HepG2 (cell line): ENCODE data around the gene DNAJA2. TPM values are rescaled to one million over a fixed set of nuclear protein-coding genes. Genes with fewer than 3 reads are reported as not detected.
A peak's percentile ranks its signal among the peaks of the same experiment; 100 is the strongest.

Source experiments
- ATAC-seq: fragments of 200-7000 bp; cut with Tn5 transposase; 3 replicates; pipeline ENCODE4 v1.9.1; 2020; ENCODE audit warnings: mild to moderate bottlenecking, moderate library complexity
- BruUV-seq: library from RNA; stranded (reverse); fragments of 400-500 nt; replicated peaks from 2 replicates; lab custom pipeline; 2021; lab: Mats Ljungman, UMichigan
- CTCF ChIA-PET: fragments of 300-600 bp; formaldehyde crosslinking; extraction: SDS; loops from one replicate; lab custom pipeline; 2021; ENCODE audit warnings: low total read pairs, inconsistent platforms, low intra/inter-chr PET ratio; lab: Yijun Ruan, JAX
- POLR2A ChIA-PET: fragments of 350-600 bp; sonication (Branson Sonifier 250); formaldehyde crosslinking; loops from one replicate; lab custom pipeline; 2020; ENCODE audit warnings: antibody characterized with exemption, inconsistent platforms; lab: Yijun Ruan, JAX
- DNase-seq: peaks from one replicate; pipeline ENCODE4 v3.0.0-alpha.2; 2015; ENCODE audit warnings: low spot score
- FAIRE-seq: peaks from 3 replicates; lab custom pipeline; 2011; peaks lifted over from hg19 to GRCh38; lab: Jason Lieb, UNC
- H2AFZ ChIP-seq: one replicate; pipeline ENCODE4 v1.6.1; 2011; ENCODE audit warnings: low read length, inconsistent platforms
- H3K27ac ChIP-seq: fragments of 300-600 bp; 3 replicates; pipeline ENCODE4 v1.8.0; 2011; ENCODE audit warnings: mixed run types, mild to moderate bottlenecking, mixed read lengths, low read length, inconsistent platforms; ENCODE audit not compliant: insufficient read depth; ENCODE audit errors: extremely low read length
- H3K27me3 ChIP-seq, 2 experiments: fragments of 200-600 bp in 1 of 2; 2 replicates in 1 of 2; 3 replicates in 1 of 2; pipeline versions ENCODE4 v1.6.0 to v1.8.0; 2011; ENCODE audit warnings: low read length in 2 of 2, mild to moderate bottlenecking in 2 of 2, moderate library complexity in 2 of 2, inconsistent platforms in 1 of 2; ENCODE audit not compliant: insufficient read depth in 2 of 2, control insufficient read depth in 1 of 2
- H3K36me3 ChIP-seq, 2 experiments: fragments of 200-600 bp in 1 of 2; replicated peaks in 1 of 2; 2 replicates in 1 of 2; 3 replicates in 1 of 2; pipeline versions ENCODE4 v1.5.1 to v1.8.0; 2011; ENCODE audit warnings: low read length in 2 of 2, inconsistent platforms in 1 of 2; ENCODE audit not compliant: insufficient read depth in 2 of 2, control insufficient read depth in 1 of 2
- H3K4me1 ChIP-seq: 2 replicates; pipeline ENCODE4 v1.5.1; 2012; ENCODE audit warnings: low read length, inconsistent platforms; ENCODE audit not compliant: insufficient read depth
- H3K4me2 ChIP-seq: 2 replicates; pipeline ENCODE4 v1.6.0; 2011; ENCODE audit warnings: low read depth, low read length, inconsistent platforms
- H3K4me3 ChIP-seq, 3 experiments: fragments of 200-600 bp in 1 of 3; sonication (generic), shearing (Covaris generic) in 1 of 3; replicated peaks in 1 of 3; 2 replicates each; pipeline ENCODE4 v1.5.1; 2011 to 2016; ENCODE audit warnings: low read length in 3 of 3, inconsistent platforms in 2 of 3, low read depth in 2 of 3, mild to moderate bottlenecking in 2 of 3, control low read depth in 1 of 3, mixed read lengths in 1 of 3; ENCODE audit not compliant: insufficient read depth in 1 of 3
- H3K79me2 ChIP-seq: one replicate; pipeline ENCODE4 v1.6.1; 2011; ENCODE audit warnings: low read length, inconsistent platforms; ENCODE audit not compliant: insufficient read depth
- H3K9ac ChIP-seq: 2 replicates; pipeline ENCODE4 v1.6.0; 2011; ENCODE audit warnings: mild to moderate bottlenecking, low read depth, low read length, inconsistent platforms; ENCODE audit not compliant: insufficient read depth
- H3K9me3 ChIP-seq: 2 replicates; pipeline ENCODE4 v1.5.1; 2012; ENCODE audit warnings: mild to moderate bottlenecking, low read length
- H4K20me1 ChIP-seq: 2 replicates; pipeline ENCODE4 v1.6.0; 2011; ENCODE audit warnings: inconsistent platforms, mild to moderate bottlenecking, low read length, moderate library complexity; ENCODE audit not compliant: insufficient read depth
- GFI1 ChIP-seq: sonication (generic); formaldehyde crosslinking; IDR thresholded peaks from 2 replicates; pipeline ENCODE4 v1.5.0; 2020; ENCODE audit warnings: missing genetic modification reagents, mild to moderate bottlenecking, borderline replicate concordance
- HMGA1 ChIP-seq: sonication (generic); formaldehyde crosslinking; conservative IDR thresholded peaks from 2 replicates; pipeline ENCODE4 v1.4.0; 2020; ENCODE audit warnings: missing genetic modification reagents
- KDM2A ChIP-seq: sonication (generic); formaldehyde crosslinking; IDR thresholded peaks from 2 replicates; pipeline ENCODE4 v1.4.0; 2020; ENCODE audit warnings: low read depth, missing genetic modification reagents, borderline replicate concordance
- NAIF1 ChIP-seq: sonication (generic); formaldehyde crosslinking; IDR thresholded peaks from 2 replicates; pipeline ENCODE4 v1.5.0; 2020; ENCODE audit warnings: mild to moderate bottlenecking, missing genetic modification reagents, borderline replicate concordance
- NCOA5 ChIP-seq: sonication (generic); formaldehyde crosslinking; IDR thresholded peaks from 2 replicates; pipeline ENCODE4 v1.4.0; 2020; ENCODE audit warnings: missing genetic modification reagents
- NFYB ChIP-seq: sonication (generic); formaldehyde crosslinking; IDR thresholded peaks from 2 replicates; pipeline ENCODE4 v1.4.0; 2020; ENCODE audit warnings: missing genetic modification reagents
- PAF1 ChIP-seq: IDR thresholded peaks from 2 replicates; pipeline ENCODE4 v1.6.1; 2016; ENCODE audit warnings: missing genetic modification reagents, missing compliant biosample characterization
- RBM22 ChIP-seq: fragments of 200-400 bp; formaldehyde crosslinking; optimal IDR thresholded peaks from 2 replicates; pipeline ENCODE3; 2017; ENCODE audit warnings: mild to moderate bottlenecking, low read length, moderate library complexity
- YEATS2 ChIP-seq: sonication (generic); formaldehyde crosslinking; IDR thresholded peaks from 2 replicates; pipeline ENCODE4 v1.4.0; 2020; ENCODE audit warnings: missing genetic modification reagents, borderline replicate concordance
- ZNF501 ChIP-seq: sonication (generic); formaldehyde crosslinking; IDR thresholded peaks from 2 replicates; pipeline ENCODE4 v1.5.1; 2020; ENCODE audit warnings: mild to moderate bottlenecking, moderate library complexity, missing genetic modification reagents
- ZNF629 ChIP-seq: sonication (generic); formaldehyde crosslinking; conservative IDR thresholded peaks from 2 replicates; pipeline ENCODE4 v1.5.0; 2020; ENCODE audit warnings: missing genetic modification reagents
- WGBS: methylation state at CpG from one replicate; pipeline ENCODE4 v1.1.6; 2017; ENCODE audit warnings: low lambda C conversion rate; 5-methylcytosine and 5-hydroxymethylcytosine counted together
- in situ Hi-C: cut with HindIII; loops from 2 replicates; pipeline ENCODE4 v1.10.0; 2017; ENCODE audit warnings: low pct_unique_long_range_greater_than_20kb; ENCODE audit not compliant: extremely low pct_ligation_motif_present
- intact Hi-C: fragments of 100-400 bp; cut with micrococcal nuclease; formaldehyde crosslinking; loops from one replicate; pipeline ENCODE4 v1.10.0; 2022; ENCODE audit not compliant: unreplicated experiment
- polyA plus RNA-seq, 8 experiments: library from polyadenylated mRNA; depleted of rRNA in 3 of 8; stranded (reverse) in 7 of 8; unstranded in 1 of 8; fragments of >200 nt; fragmentation: Illumina TruSeq in 4 of 8; extraction: Trizol in 4 of 8; gene quantifications; 2 replicates each; pipeline versions ENCODE4 v1.2.1 to v1.2.3, GENCODE V29; 2011 to 2016; ENCODE audit warnings: low read depth in 4 of 8, missing spikeins in 1 of 8, mixed read lengths in 1 of 8; ENCODE audit not compliant: insufficient read depth in 1 of 8
- total RNA-seq, 5 experiments: library from RNA; depleted of rRNA; stranded (reverse); fragments of >200 nt; fragmentation: Illumina TruSeq; extraction: Trizol; gene quantifications; 2 replicates each; pipeline ENCODE4 v1.2.3, GENCODE V29; 2016; ENCODE audit warnings: low read depth in 1 of 5
- TF ChIP-seq, protein P1 (sequence below): sonication (generic); formaldehyde crosslinking; conservative IDR thresholded peaks from 2 replicates; pipeline ENCODE4 v1.4.0; 2020; ENCODE audit warnings: mild to moderate bottlenecking, missing genetic modification reagents, moderate library complexity
- TF ChIP-seq, protein P2 (sequence below), 2 experiments: sonication (generic) in 1 of 2; formaldehyde crosslinking in 1 of 2; IDR thresholded peaks; 2 replicates each; pipeline versions ENCODE4 v1.5.1 to v1.6.1; 2011 to 2020; ENCODE audit warnings: borderline replicate concordance in 1 of 2, low read depth in 1 of 2, low read length in 1 of 2, mild to moderate bottlenecking in 1 of 2, missing genetic modification reagents in 1 of 2, moderate library complexity in 1 of 2
- TF ChIP-seq, protein P3 (sequence below): sonication (generic); formaldehyde crosslinking; conservative IDR thresholded peaks from 2 replicates; pipeline ENCODE4 v1.5.0; 2020; ENCODE audit warnings: missing genetic modification reagents

The DNAJA2 gene
- total and polyA plus RNA-seq, 2 of the 13 experiments (the other 11 are each of a cell fraction or from before 2014, with no cell fraction given) = 25.4 to 176 TPM

DNA sequence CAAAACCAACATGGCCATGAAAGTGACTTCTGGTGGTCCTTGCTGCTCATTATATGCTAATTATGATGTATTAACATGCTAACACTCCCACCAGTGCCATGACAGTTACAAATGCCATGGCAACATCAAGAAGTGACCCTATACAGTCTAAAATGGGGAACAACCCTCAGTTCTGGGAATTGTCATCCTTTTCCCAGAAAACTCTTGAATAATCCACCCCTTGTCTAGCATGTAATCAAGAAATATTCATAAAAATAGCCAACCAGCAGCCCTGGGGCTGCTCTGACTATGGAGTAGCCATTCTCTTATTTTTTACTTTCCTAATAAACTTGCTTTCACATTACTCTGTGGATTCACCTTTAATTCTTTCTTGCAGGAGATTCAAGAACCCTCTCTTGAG is 35.9 kb downstream of the DNAJA2 start (continued):
- TF ChIP-seq, protein P1, sequence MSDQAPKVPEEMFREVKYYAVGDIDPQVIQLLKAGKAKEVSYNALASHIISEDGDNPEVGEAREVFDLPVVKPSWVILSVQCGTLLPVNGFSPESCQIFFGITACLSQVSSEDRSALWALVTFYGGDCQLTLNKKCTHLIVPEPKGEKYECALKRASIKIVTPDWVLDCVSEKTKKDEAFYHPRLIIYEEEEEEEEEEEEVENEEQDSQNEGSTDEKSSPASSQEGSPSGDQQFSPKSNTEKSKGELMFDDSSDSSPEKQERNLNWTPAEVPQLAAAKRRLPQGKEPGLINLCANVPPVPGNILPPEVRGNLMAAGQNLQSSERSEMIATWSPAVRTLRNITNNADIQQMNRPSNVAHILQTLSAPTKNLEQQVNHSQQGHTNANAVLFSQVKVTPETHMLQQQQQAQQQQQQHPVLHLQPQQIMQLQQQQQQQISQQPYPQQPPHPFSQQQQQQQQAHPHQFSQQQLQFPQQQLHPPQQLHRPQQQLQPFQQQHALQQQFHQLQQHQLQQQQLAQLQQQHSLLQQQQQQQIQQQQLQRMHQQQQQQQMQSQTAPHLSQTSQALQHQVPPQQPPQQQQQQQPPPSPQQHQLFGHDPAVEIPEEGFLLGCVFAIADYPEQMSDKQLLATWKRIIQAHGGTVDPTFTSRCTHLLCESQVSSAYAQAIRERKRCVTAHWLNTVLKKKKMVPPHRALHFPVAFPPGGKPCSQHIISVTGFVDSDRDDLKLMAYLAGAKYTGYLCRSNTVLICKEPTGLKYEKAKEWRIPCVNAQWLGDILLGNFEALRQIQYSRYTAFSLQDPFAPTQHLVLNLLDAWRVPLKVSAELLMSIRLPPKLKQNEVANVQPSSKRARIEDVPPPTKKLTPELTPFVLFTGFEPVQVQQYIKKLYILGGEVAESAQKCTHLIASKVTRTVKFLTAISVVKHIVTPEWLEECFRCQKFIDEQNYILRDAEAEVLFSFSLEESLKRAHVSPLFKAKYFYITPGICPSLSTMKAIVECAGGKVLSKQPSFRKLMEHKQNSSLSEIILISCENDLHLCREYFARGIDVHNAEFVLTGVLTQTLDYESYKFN (CRISPR knock-in tag) = no peak

DNA sequence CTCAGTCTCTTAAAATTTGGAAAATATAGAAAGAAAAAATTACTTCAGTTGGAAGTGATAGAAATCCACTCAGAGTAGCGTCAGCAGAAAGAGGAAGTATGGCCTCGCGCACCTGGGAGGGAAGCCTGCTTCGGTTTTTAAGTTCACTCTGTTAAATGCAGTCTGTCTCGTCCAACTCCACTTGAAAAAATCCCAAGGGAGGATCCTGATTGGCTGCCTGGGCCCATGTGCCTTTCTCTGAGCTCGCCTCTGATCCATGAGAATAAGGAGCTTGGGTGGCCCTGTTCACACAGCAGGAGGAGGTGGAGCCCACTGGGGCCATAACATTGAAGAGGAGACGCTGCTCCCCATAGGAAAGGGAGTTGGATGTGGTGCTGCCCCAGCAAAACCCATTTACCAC is 40.7 kb downstream of the DNAJA2 start:
- no peak for DNase-seq
- 62% methylated on average over 7 of the region's 7 CpGs for WGBS
- in situ Hi-C loops = no loop called here
- FAIRE-seq = no peak
- CTCF ChIA-PET = no interaction called here
- Histone ChIP-seq H3K27me3 (no peaks in the 10 kb centered on the region), H3K27ac (no peak overlapping the region), H3K4me2 (no peak overlapping the region), H3K4me1 (peaks cover 10% of the 10 kb centered on the region), H4K20me1 (peaks cover 13% of the 10 kb centered on the region; the same call in 1 of the 2 replicates), H2AFZ (no peak overlapping the region), H3K79me2 (no peaks in the 10 kb centered on the region), H3K9me3 (no peaks in the 10 kb centered on the region), H3K4me3 (no peak overlapping the region), H3K36me3 (peaks cover 20 to 26% of the 10 kb centered on the region in 2 experiments; a peak in 4 of 5 replicates), H3K9ac (no peak overlapping the region)
- POLR2A ChIA-PET = interaction anchor here (0.7 to 1.3 kb wide), 2 partner anchors 13 to 79 kb away, joined by 3 to 5 read pairs; no protein-coding TSS in a partner anchor
- BruUV-seq = no TSS peak
- ATAC-seq = peak; percentile 46
- intact Hi-C loops = no loop called here
- TF ChIP-seq KDM2A (CRISPR knock-in tag) (0 out of 2 replicates have a peak, but pooled peaks have one; percentile 29), NAIF1 (CRISPR knock-in tag) (no peak), NFYB (CRISPR knock-in tag) (peak; percentile 32; the same call in 1 of the 2 replicates), YEATS2 (CRISPR knock-in tag) (no peak), RBM22 (peak; percentile 55), HMGA1 (CRISPR knock-in tag) (no peak), ZNF629 (CRISPR knock-in tag) (no peak), PAF1 (CRISPR knock-in tag) (0 out of 2 replicates have a peak, but pooled peaks have one; percentile 62), ZNF501 (no peak), NCOA5 (CRISPR knock-in tag) (no peak), GFI1 (CRISPR knock-in tag) (no peak)
- TF ChIP-seq, protein P2, sequence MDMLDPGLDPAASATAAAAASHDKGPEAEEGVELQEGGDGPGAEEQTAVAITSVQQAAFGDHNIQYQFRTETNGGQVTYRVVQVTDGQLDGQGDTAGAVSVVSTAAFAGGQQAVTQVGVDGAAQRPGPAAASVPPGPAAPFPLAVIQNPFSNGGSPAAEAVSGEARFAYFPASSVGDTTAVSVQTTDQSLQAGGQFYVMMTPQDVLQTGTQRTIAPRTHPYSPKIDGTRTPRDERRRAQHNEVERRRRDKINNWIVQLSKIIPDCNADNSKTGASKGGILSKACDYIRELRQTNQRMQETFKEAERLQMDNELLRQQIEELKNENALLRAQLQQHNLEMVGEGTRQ (IDR thresholded peaks at IDR 0.05; ENCODE audit: low read depth, low read length) = peak; percentile 68
- TF ChIP-seq, protein P2 (CRISPR knock-in tag; IDR thresholded peaks at IDR 0.05; ENCODE audit: borderline replicate concordance) = peak; percentile 80; the same call in 1 of the 2 replicates
- TF ChIP-seq, protein P3, sequence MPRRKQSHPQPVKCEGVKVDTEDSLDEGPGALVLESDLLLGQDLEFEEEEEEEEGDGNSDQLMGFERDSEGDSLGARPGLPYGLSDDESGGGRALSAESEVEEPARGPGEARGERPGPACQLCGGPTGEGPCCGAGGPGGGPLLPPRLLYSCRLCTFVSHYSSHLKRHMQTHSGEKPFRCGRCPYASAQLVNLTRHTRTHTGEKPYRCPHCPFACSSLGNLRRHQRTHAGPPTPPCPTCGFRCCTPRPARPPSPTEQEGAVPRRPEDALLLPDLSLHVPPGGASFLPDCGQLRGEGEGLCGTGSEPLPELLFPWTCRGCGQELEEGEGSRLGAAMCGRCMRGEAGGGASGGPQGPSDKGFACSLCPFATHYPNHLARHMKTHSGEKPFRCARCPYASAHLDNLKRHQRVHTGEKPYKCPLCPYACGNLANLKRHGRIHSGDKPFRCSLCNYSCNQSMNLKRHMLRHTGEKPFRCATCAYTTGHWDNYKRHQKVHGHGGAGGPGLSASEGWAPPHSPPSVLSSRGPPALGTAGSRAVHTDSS (CRISPR knock-in tag) = no peak
